PFSK-1 (cell line): Measurements from ENCODE around the gene SHQ1.

Experiments
- POLR2AphosphoS5 ChIP-seq: IDR thresholded peaks from 2 replicates; pipeline ENCODE4 v1.6.1; 2012; ENCODE audit warnings: low read depth, mild to moderate bottlenecking, control low read depth, low read length, moderate library complexity
- TAF1 ChIP-seq: IDR thresholded peaks from 2 replicates; pipeline ENCODE4 v1.6.1; 2012; ENCODE audit warnings: low read length, control low read depth, borderline replicate concordance; ENCODE audit not compliant: insufficient read depth

GRCh38 chr3:72847282-72847681 is 963 bp downstream of the SHQ1 start:
- TF ChIP-seq TAF1 (no peak), POLR2AphosphoS5 (no peak)
